Activated CD8-positive, alpha-beta memory T cell treated with anti-CD3 and anti-CD28 coated beads, Interleukin-2, amount 50 U/mL, for 1 hour (primary cell): ENCODE measurements around the gene RER1.

ENCODE experiments used
- DNase-seq: peaks from one replicate; pipeline ENCODE4 v3.0.0-alpha.2; 2020; ENCODE audit errors: extremely low read depth

Gene RER1

GRCh38 chr1:2375923-2376260 lies 15.7 kb upstream of the RER1 start:
- no peak for DNase-seq

GRCh38 chr1:2376261-2376741 lies 15.3 kb upstream of the RER1 start:
- DNase-seq = no peak

- DNase-seq = no peak
Observed at GRCh38 chr1:2376931-2377672, 14.5 kb upstream of the RER1 start.

- DNase-seq = no peak
Observed at GRCh38 chr1:2377751-2378440, 13.7 kb upstream of the RER1 start.

GRCh38 chr1:2378441-2378851 lies 13.2 kb upstream of the RER1 start:
- no peak for DNase-seq

- DNase-seq = no peak
Observed at GRCh38 chr1:2378956-2379732, 12.5 kb upstream of the RER1 start.

- no peak for DNase-seq
Observed at GRCh38 chr1:2379733-2380404, 11.8 kb upstream of the RER1 start.

GRCh38 chr1:2380816-2381591 lies 10.6 kb upstream of the RER1 start:
- DNase-seq = no peak

- DNase-seq = peak; percentile 31
Observed at GRCh38 chr1:2381741-2382620, 9.7 kb upstream of the RER1 start.

GRCh38 chr1:2382621-2383361 lies 8.8 kb upstream of the RER1 start:
- DNase-seq = no peak

GRCh38 chr1:2383576-2383975 lies 8.1 kb upstream of the RER1 start:
- DNase-seq = no peak

- DNase-seq = no peak
Observed at GRCh38 chr1:2384130-2384860, 7.3 kb upstream of the RER1 start.

GRCh38 chr1:2384941-2385481 lies 6.6 kb upstream of the RER1 start:
- DNase-seq = no peak

- no peak for DNase-seq
Observed at GRCh38 chr1:2385606-2386280, 5.9 kb upstream of the RER1 start.

GRCh38 chr1:2386636-2387611 lies 4.7 kb upstream of the RER1 start:
- DNase-seq = no peak

GRCh38 chr1:2388004-2388913 lies 3.4 kb upstream of the RER1 start:
- DNase-seq = no peak
